ENCODE measurements around the gene HS6ST2.

DNA sequence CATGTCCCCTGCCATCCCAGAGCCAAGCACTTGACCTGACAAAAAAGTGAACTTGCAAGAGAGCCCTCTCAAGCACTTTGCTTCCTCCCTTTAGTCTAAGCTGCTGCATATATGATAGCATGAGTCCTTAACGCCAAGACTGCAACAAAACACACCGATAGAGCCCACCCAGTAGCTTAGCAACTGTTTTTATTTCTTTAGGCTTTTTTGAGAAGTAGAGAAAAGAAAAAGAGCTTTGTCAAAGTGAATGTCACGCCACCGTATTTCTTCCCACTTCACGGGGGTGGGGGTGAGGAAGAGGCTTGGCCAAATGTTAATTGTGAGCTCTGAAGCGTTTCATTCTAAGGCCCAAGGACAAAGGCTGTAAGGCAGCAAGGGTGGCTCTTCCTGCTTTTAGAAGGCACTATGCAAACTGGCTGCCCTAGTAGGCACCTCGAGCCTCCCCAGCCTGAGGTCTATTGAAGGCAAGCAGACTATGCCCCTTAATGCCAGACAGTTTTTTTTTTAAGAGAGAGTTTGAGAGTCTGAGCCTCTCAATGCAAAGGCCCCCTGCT lies 138.6 kb downstream of the HS6ST2 start:
- TF ChIP-seq, protein P1, sequence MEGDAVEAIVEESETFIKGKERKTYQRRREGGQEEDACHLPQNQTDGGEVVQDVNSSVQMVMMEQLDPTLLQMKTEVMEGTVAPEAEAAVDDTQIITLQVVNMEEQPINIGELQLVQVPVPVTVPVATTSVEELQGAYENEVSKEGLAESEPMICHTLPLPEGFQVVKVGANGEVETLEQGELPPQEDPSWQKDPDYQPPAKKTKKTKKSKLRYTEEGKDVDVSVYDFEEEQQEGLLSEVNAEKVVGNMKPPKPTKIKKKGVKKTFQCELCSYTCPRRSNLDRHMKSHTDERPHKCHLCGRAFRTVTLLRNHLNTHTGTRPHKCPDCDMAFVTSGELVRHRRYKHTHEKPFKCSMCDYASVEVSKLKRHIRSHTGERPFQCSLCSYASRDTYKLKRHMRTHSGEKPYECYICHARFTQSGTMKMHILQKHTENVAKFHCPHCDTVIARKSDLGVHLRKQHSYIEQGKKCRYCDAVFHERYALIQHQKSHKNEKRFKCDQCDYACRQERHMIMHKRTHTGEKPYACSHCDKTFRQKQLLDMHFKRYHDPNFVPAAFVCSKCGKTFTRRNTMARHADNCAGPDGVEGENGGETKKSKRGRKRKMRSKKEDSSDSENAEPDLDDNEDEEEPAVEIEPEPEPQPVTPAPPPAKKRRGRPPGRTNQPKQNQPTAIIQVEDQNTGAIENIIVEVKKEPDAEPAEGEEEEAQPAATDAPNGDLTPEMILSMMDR (conservative IDR thresholded peaks at IDR 0.05) = no peak
- no peak for TF ChIP-seq EZH2 (IDR thresholded peaks at IDR 0.05; ENCODE audit: low read depth)

All from PC-9 (cell line).